ENCODE measurements around the gene SNAPIN. TPM values are rescaled to one million over a fixed set of nuclear protein-coding genes. Genes with fewer than 3 reads are reported as not detected.

The SNAPIN gene
- total and polyA plus RNA-seq, 9 of the 15 experiments (the other 6 are each of a cell fraction or from before 2014, with no cell fraction given): 11.2 to 43.9 (median 32.3) TPM

DNA sequence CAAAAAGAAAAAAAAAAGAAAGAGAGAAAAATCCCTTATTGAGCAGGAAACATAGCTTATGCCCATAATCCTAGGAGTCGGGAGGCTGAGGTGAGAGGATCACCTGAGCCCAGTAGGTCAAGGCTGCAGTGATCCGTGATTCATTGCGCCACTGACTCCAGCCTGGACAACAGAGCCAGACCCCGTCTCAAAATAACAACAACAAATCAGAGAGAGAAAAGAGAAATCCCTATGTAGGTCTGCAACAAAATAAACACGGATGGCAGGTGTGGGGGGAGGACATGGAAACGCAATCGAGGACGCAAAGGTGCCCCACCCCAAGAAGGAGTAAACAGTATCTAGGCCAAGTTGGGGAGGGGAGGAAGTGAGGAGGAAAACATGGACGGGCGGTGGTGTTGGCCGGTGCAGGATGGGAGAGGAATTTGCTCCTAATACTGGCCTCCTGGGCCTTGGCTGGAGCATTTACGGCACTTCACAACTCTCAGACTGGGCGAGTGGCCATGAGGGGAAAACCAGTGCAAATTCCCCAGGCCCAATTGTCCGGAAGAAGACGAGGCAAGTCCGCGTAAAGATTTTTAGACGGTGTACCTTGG, 25.2 kb upstream of the SNAPIN start:
- Histone ChIP-seq H2AFZ (ENCODE audit: low read depth, low read length) (peak overlapping the region; percentile 81), H3K27ac (ENCODE audit: extremely low read depth, low read depth, low read length) (peak overlapping the region; percentile 98), H3K79me2 (ENCODE audit: control insufficient read depth, insufficient read depth, low read length) (peaks cover 44% of the 10 kb centered on the region), H3K9me3 (replicated peaks; ENCODE audit: control insufficient read depth, insufficient read depth, low read depth, low read length) (no peaks in the 10 kb centered on the region), H3K9ac (ENCODE audit: insufficient read depth in 1 of 2, low read depth in 2 of 2, low read length in 2 of 2) (peak overlapping the region; percentile 100), H3K4me2 (ENCODE audit: insufficient read depth, low read length) (peak overlapping the region; percentile 88), H3K27me3 (ENCODE audit: control insufficient read depth in 2 of 2, insufficient read depth in 2 of 2, low read length in 2 of 2) (no peaks in the 10 kb centered on the region), H3K36me3 (ENCODE audit: control insufficient read depth, insufficient read depth, low read length) (peaks cover 27% of the 10 kb centered on the region), H3K9me1 (ENCODE audit: control insufficient read depth, insufficient read depth, low read length) (no peaks in the 10 kb centered on the region), H3K4me1 (replicated peaks in 1 of 2; ENCODE audit: control insufficient read depth in 2 of 2, insufficient read depth in 2 of 2, low read length in 2 of 2) (peaks cover 24 to 28% of the 10 kb centered on the region in 2 experiments), H3K4me3 (peak overlapping the region; percentile 89), H4K20me1 (replicated peaks; ENCODE audit: control insufficient read depth, insufficient read depth, low read length) (no peaks in the 10 kb centered on the region; the same call in 1 of the 2 replicates)
- ChIA-PET POLR2A (interaction anchor here (0.8 to 11.6 kb wide), 16 partner anchors 9 to 693 kb away, joined by 3 to 205 read pairs (median 4); partner anchors contain the start of gene SNAPIN), CTCF (ENCODE audit: low intra/inter-chr PET ratio) (interaction anchor here (0.7 kb wide), 1 partner anchor 123 kb away, joined by 4 read pairs; no protein-coding TSS in a partner anchor)
- FAIRE-seq (no peak), DNase-seq (ENCODE audit: extremely low read depth in 1 of 4, low spot score in 3 of 4) (peak; percentile 30 to 49 (median 42)), ATAC-seq (peak; percentile 18)
- intact Hi-C loops (cut with micrococcal nuclease) (loop anchor here (5.0 kb wide), 1 partner anchor 101 kb away; no protein-coding TSS in a partner anchor), in situ Hi-C loops (cut with MboI) (no loop called here)
- WGBS (ENCODE audit: insufficient coverage, low coverage, missing lambda C conversion rate): 20% methylated on average over 18 of the region's 18 CpGs
- no TSS peak for BruUV-seq (replicated peaks)
- TF ChIP-seq RBM25 (IDR thresholded peaks at IDR 0.05; ENCODE audit: low read depth, low read length, severe bottlenecking) (peak; percentile 44), BCOR (IDR thresholded peaks at IDR 0.05) (peak; percentile 85), SMARCA5 (IDR thresholded peaks at IDR 0.05) (peak; percentile 87; the same call in 1 of the 2 replicates), ZNF75A (CRISPR knock-in tag; IDR thresholded peaks at IDR 0.05) (no peak), HDAC2 (IDR thresholded peaks at IDR 0.05) (0 out of 2 replicates have a peak, but pooled peaks have one; percentile 24), BRD9 (IDR thresholded peaks at IDR 0.05; ENCODE audit: low read depth, partially characterized antibody) (peak; percentile 39), ZNF12 (CRISPR knock-in tag; IDR thresholded peaks at IDR 0.05) (0 out of 2 replicates have a peak, but pooled peaks have one; percentile 65), TEAD1 (CRISPR knock-in tag; IDR thresholded peaks at IDR 0.05) (peak in 1 of 2 experiments; percentile 24; a peak in 1 of 4 replicates), ETV5 (CRISPR knock-in tag; IDR thresholded peaks at IDR 0.05; ENCODE audit: low read depth) (0 out of 2 replicates have a peak, but pooled peaks have one; percentile 7), FOXM1 (IDR thresholded peaks at IDR 0.05; ENCODE audit: low read depth) (no peak), FOXM1 (CRISPR knock-in tag; IDR thresholded peaks at IDR 0.05; ENCODE audit: low read depth) (no peak), SAP30 (IDR thresholded peaks at IDR 0.05; ENCODE audit: borderline replicate concordance, insufficient read depth, low read depth, low read length, poor library complexity, severe bottlenecking) (peak; percentile 14), ILF3 (IDR thresholded peaks at IDR 0.05; ENCODE audit: borderline replicate concordance) (no peak), FOXK2 (conservative IDR thresholded peaks at IDR 0.05 in 1 of 2, IDR thresholded peaks at IDR 0.05 in 1 of 2; ENCODE audit: low read depth in 2 of 2) (peak in 1 of 2 experiments; percentile 48; a peak in 1 of 4 replicates)

All from K562 (cell line).